GM19324 (cell line): ENCODE measurements around the gene PDHB.

Source experiments
- ATAC-seq: cut with Tn5 transposase; IDR thresholded peaks from one replicate; pipeline ENCODE4 v1.9.1; 2021; ENCODE audit warnings: mild to moderate bottlenecking, moderate library complexity; ENCODE audit not compliant: unreplicated experiment, low FRiP score

PDHB gene

GRCh38 chr3:58433400-58434167 lies at the start of gene PDHB:
PDHB (minus strand) TSS chr3:58433832; CDS start chr3:58433809, 23 bp downstream.
- ATAC-seq = peak; percentile 97

GRCh38 chr3:58482917-58483636 lies 49.4 kb upstream of the PDHB start:
- ATAC-seq = no peak

- ATAC-seq = no peak
Observed at GRCh38 chr3:58480309-58480708, 46.7 kb upstream of the PDHB start.

GRCh38 chr3:58478781-58479180 lies 45.1 kb upstream of the PDHB start:
- ATAC-seq = no peak

GRCh38 chr3:58474967-58475578 lies 41.4 kb upstream of the PDHB start:
- ATAC-seq = no peak

- no peak for ATAC-seq
Observed at GRCh38 chr3:58474348-58474911, 40.8 kb upstream of the PDHB start.

GRCh38 chr3:58473275-58473674 lies 39.6 kb upstream of the PDHB start:
- ATAC-seq = no peak

- no peak for ATAC-seq
Observed at GRCh38 chr3:58471025-58471887, 37.6 kb upstream of the PDHB start.

GRCh38 chr3:58470363-58471024 lies 36.9 kb upstream of the PDHB start:
- ATAC-seq = no peak

GRCh38 chr3:58469096-58469495 lies 35.5 kb upstream of the PDHB start:
- ATAC-seq = no peak

- no peak for ATAC-seq
Observed at GRCh38 chr3:58466899-58467563, 33.4 kb upstream of the PDHB start.

- no peak for ATAC-seq
Observed at GRCh38 chr3:58464866-58465265, 31.2 kb upstream of the PDHB start.

GRCh38 chr3:58463942-58464271 lies 30.3 kb upstream of the PDHB start:
- ATAC-seq = no peak

- ATAC-seq = peak; percentile 48
Observed at GRCh38 chr3:58463181-58463941, 29.7 kb upstream of the PDHB start.

- ATAC-seq = no peak
Observed at GRCh38 chr3:58462829-58463180, 29.2 kb upstream of the PDHB start.

- ATAC-seq = no peak
Observed at GRCh38 chr3:58459160-58459559, 25.5 kb upstream of the PDHB start.

GRCh38 chr3:58452176-58452575 lies 18.5 kb upstream of the PDHB start:
- ATAC-seq = no peak

- no peak for ATAC-seq
Observed at GRCh38 chr3:58441514-58442450, 8.2 kb upstream of the PDHB start.
